H9 (cell line): Measurements from ENCODE around the gene CFAP61. TPM values are rescaled to one million over a fixed set of nuclear protein-coding genes. Genes with fewer than 3 reads are reported as not detected.

Experiments
- DNase-seq: peaks from one replicate; pipeline ENCODE4 v3.0.0-alpha.2; 2017
- H2AFZ ChIP-seq: one replicate; pipeline ENCODE4 v1.6.1; 2013; ENCODE audit warnings: mild to moderate bottlenecking, low read length, control low read depth, moderate library complexity
- H2AK5ac ChIP-seq: 2 replicates; pipeline ENCODE4 v1.6.1; 2013; ENCODE audit warnings: low read length, control low read depth, mixed read lengths; ENCODE audit not compliant: insufficient read length
- H2BK120ac ChIP-seq: one replicate; pipeline ENCODE4 v1.6.1; 2013; ENCODE audit warnings: low read depth, mild to moderate bottlenecking, low read length, control low read depth, inconsistent platforms; ENCODE audit not compliant: poor library complexity, severe bottlenecking
- H2BK12ac ChIP-seq: 2 replicates; pipeline ENCODE4 v1.6.1; 2013; ENCODE audit warnings: low read length, control low read depth, mixed read lengths, low read depth; ENCODE audit not compliant: insufficient read length
- H2BK15ac ChIP-seq: 2 replicates; pipeline ENCODE4 v1.6.1; 2013; ENCODE audit warnings: low read depth, low read length, control low read depth
- H2BK20ac ChIP-seq: one replicate; pipeline ENCODE4 v1.6.1; 2013; ENCODE audit warnings: low read depth, mild to moderate bottlenecking, low read length, control low read depth, inconsistent platforms; ENCODE audit not compliant: poor library complexity, severe bottlenecking
- H2BK5ac ChIP-seq: 2 replicates; pipeline ENCODE4 v1.6.1; 2013; ENCODE audit warnings: low read length, control low read depth, mixed read lengths; ENCODE audit not compliant: insufficient read length
- H3K14ac ChIP-seq: 2 replicates; pipeline ENCODE4 v1.6.1; 2013; ENCODE audit warnings: low read length, control low read depth; ENCODE audit not compliant: insufficient read depth
- H3K18ac ChIP-seq: 2 replicates; pipeline ENCODE4 v1.6.1; 2013; ENCODE audit warnings: low read depth, mild to moderate bottlenecking, mixed read lengths, low read length, control low read depth; ENCODE audit not compliant: insufficient read length
- H3K23ac ChIP-seq: 2 replicates; pipeline ENCODE4 v1.6.1; 2013; ENCODE audit warnings: low read length, control low read depth, mixed read lengths, low read depth; ENCODE audit not compliant: insufficient read length
- H3K23me2 ChIP-seq: 2 replicates; pipeline ENCODE4 v1.6.1; 2013; ENCODE audit warnings: low read depth, mild to moderate bottlenecking, mixed read lengths, low read length, control low read depth; ENCODE audit not compliant: insufficient read length, poor library complexity, severe bottlenecking
- H3K27ac ChIP-seq: 2 replicates; pipeline ENCODE4 v1.5.1; 2013; ENCODE audit warnings: low read length, control low read depth, mixed read lengths, low read depth; ENCODE audit not compliant: insufficient read length
- H3K27me3 ChIP-seq: 2 replicates; pipeline ENCODE4 v1.6.1; 2013; ENCODE audit warnings: low read length, control low read depth, inconsistent platforms; ENCODE audit not compliant: insufficient read depth
- H3K4ac ChIP-seq: 2 replicates; pipeline ENCODE4 v1.6.1; 2013; ENCODE audit warnings: low read depth, mild to moderate bottlenecking, control low read depth, inconsistent platforms, low read length, moderate library complexity
- H3K4me1 ChIP-seq: 2 replicates; pipeline ENCODE4 v1.6.1; 2013; ENCODE audit warnings: low read length, control low read depth, inconsistent platforms; ENCODE audit not compliant: insufficient read depth
- H3K4me2 ChIP-seq: 2 replicates; pipeline ENCODE4 v1.6.1; 2013; ENCODE audit warnings: low read length, control low read depth, mixed read lengths; ENCODE audit not compliant: insufficient read length, insufficient read depth
- H3K56ac ChIP-seq: 2 replicates; pipeline ENCODE4 v1.6.1; 2013; ENCODE audit warnings: low read depth, mild to moderate bottlenecking, mixed read lengths, low read length, control low read depth; ENCODE audit not compliant: insufficient read length
- H3K79me1 ChIP-seq: 2 replicates; pipeline ENCODE4 v1.6.1; 2013; ENCODE audit warnings: low read depth, mild to moderate bottlenecking, moderate library complexity, low read length, control low read depth, inconsistent platforms; ENCODE audit not compliant: insufficient read depth, poor library complexity, severe bottlenecking
- H3K79me2 ChIP-seq: 2 replicates; pipeline ENCODE4 v1.6.1; 2013; ENCODE audit warnings: low read length, control low read depth, inconsistent platforms; ENCODE audit not compliant: insufficient read depth
- H3K9ac ChIP-seq: 2 replicates; pipeline ENCODE4 v1.6.1; 2013; ENCODE audit warnings: low read length, control low read depth, mixed read lengths; ENCODE audit not compliant: insufficient read length; ENCODE audit errors: extremely low read depth
- H3K9me3 ChIP-seq: one replicate; pipeline ENCODE4 v1.6.1; 2013; ENCODE audit warnings: low read depth, low read length, inconsistent platforms; ENCODE audit not compliant: control insufficient read depth
- H3T11ph ChIP-seq: one replicate; pipeline ENCODE4 v1.6.1; 2013; ENCODE audit warnings: mild to moderate bottlenecking, low read length, control low read depth, inconsistent platforms
- H4K20me1 ChIP-seq: one replicate; pipeline ENCODE4 v1.6.1; 2013; ENCODE audit not compliant: control insufficient read depth, insufficient read length, insufficient read depth
- H4K5ac ChIP-seq: 2 replicates; pipeline ENCODE4 v1.6.1; 2013; ENCODE audit warnings: low read depth, mild to moderate bottlenecking, mixed read lengths, low read length, control low read depth; ENCODE audit not compliant: insufficient read length
- H4K8ac ChIP-seq: replicated peaks from 2 replicates; pipeline ENCODE4 v1.6.1; 2013; ENCODE audit warnings: low read length, control low read depth, mixed read lengths, low read depth; ENCODE audit not compliant: insufficient read length
- H4K91ac ChIP-seq: 2 replicates; pipeline ENCODE4 v1.6.1; 2013; ENCODE audit warnings: low read depth, mild to moderate bottlenecking, moderate library complexity, mixed read lengths, low read length, control low read depth; ENCODE audit not compliant: insufficient read length
- H3K27ac Mint-ChIP-seq, 3 experiments: 2 replicates in 2 of 3; 3 replicates in 1 of 3; pipeline ENCODE4 v1.8.0; 2020 to 2021; ENCODE audit warnings: mixed read lengths in 3 of 3, mild to moderate bottlenecking in 1 of 3, moderate library complexity in 1 of 3
- H3K27me3 Mint-ChIP-seq: 2 replicates; pipeline ENCODE4 v1.8.0; 2021; ENCODE audit warnings: low read depth, mild to moderate bottlenecking, moderate library complexity, mixed read lengths
- H3K36me3 Mint-ChIP-seq, 3 experiments: 2 replicates in 2 of 3; 3 replicates in 1 of 3; pipeline ENCODE4 v1.8.0; 2020 to 2021; ENCODE audit warnings: low read depth in 3 of 3, mixed read lengths in 3 of 3; ENCODE audit not compliant: insufficient read depth in 1 of 3
- H3K4me1 Mint-ChIP-seq, 2 experiments: 2 replicates each; pipeline ENCODE4 v1.8.0; 2020; ENCODE audit warnings: mixed read lengths in 2 of 2
- H3K4me3 Mint-ChIP-seq, 2 experiments: 2 replicates in 1 of 2; 3 replicates in 1 of 2; pipeline ENCODE4 v1.8.0; 2020 to 2021; ENCODE audit warnings: mild to moderate bottlenecking in 2 of 2, mixed read lengths in 2 of 2, moderate library complexity in 1 of 2
- H3K9me3 Mint-ChIP-seq, 2 experiments: 2 replicates in 1 of 2; 3 replicates in 1 of 2; pipeline ENCODE4 v1.8.0; 2020; ENCODE audit warnings: mild to moderate bottlenecking in 2 of 2, mixed read lengths in 2 of 2, moderate library complexity in 1 of 2
- CTCF ChIP-seq: fragments of 200-600 bp; sonication (generic); conservative IDR thresholded peaks from 3 replicates; pipeline ENCODE4 v1.8.0; 2021; ENCODE audit warnings: antibody characterized with exemption, mild to moderate bottlenecking
- WGBS: extraction: QIAGEN DNeasy Blood & Tissue Kit; methylation state at CpG from one replicate; pipeline ENCODE4 v1.1.7; 2013; ENCODE audit warnings: missing lambda C conversion rate, low lambda C conversion rate, mixed read lengths; ENCODE audit not compliant: insufficient read length; ENCODE audit errors: extremely low coverage; 5-methylcytosine and 5-hydroxymethylcytosine counted together
- total RNA-seq: library from RNA; stranded (reverse); gene quantifications from 2 replicates; pipeline ENCODE4 v1.2.1, GENCODE V29; 2021

CFAP61 gene
- total RNA-seq, 1 experiment from 2014 or later: 0.44 TPM

- Histone ChIP-seq H3K14ac (no peak overlapping the region), H4K5ac (no peak overlapping the region), H2AK5ac (no peak overlapping the region), H2BK5ac (no peak overlapping the region), H3K27ac (no peak overlapping the region), H3K9ac (no peak overlapping the region), H3K4me2 (no peak overlapping the region), H3K18ac (no peak overlapping the region), H2BK15ac (no peak overlapping the region), H3K79me2 (no peaks in the 10 kb centered on the region), H2BK20ac (no peak overlapping the region), H3K4ac (no peak overlapping the region), H4K91ac (no peak overlapping the region), H3K27me3 (no peaks in the 10 kb centered on the region), H3T11ph (no peak overlapping the region), H3K56ac (no peak overlapping the region), H3K23me2 (no peaks in the 10 kb centered on the region), H4K20me1 (no peaks in the 10 kb centered on the region), H3K9me3 (no peaks in the 10 kb centered on the region), H3K4me1 (no peaks in the 10 kb centered on the region), H2BK120ac (no peak overlapping the region), H4K8ac (no peak overlapping the region), H2AFZ (no peak overlapping the region), H3K79me1 (no peaks in the 10 kb centered on the region), H3K23ac (no peak overlapping the region), H2BK12ac (no peak overlapping the region)
- no peaks in the 10 kb centered on the region for H3K9me3 Mint-ChIP-seq
- no peaks in the 10 kb centered on the region; a peak in 1 of 4 replicates for H3K4me1 Mint-ChIP-seq
- WGBS: no CpG with 5 or more reads among the region's 1 CpG
- no peaks in the 10 kb centered on the region; the same call in 1 of the 2 replicates for H3K27me3 Mint-ChIP-seq
- no peaks in the 10 kb centered on the region for H3K36me3 Mint-ChIP-seq
- no peak for DNase-seq
- no peak overlapping the region for H3K4me3 Mint-ChIP-seq
- no peak overlapping the region for H3K27ac Mint-ChIP-seq
- no peak for TF ChIP-seq CTCF
These were observed 37.6 kb downstream of the CFAP61 start for GRCh38 chr20:20089939-20090338.
